Aorta (tissue), 5 donors: ENCODE results near the gene SCUBE3. TPM values are rescaled to one million over a fixed set of nuclear protein-coding genes. Genes with fewer than 3 reads are reported as not detected.

Experiments
- ATAC-seq: fragments of 200-7000 bp; cut with Tn5 transposase; one replicate; pipeline ENCODE4 v1.9.1; 2022; ENCODE audit warnings: moderate library complexity; ENCODE audit not compliant: low FRiP score
- DNase-seq, 2 donors: peaks; one replicate each; pipeline ENCODE4 v3.0.0-alpha.2; 2020
- H3K27ac ChIP-seq, 2 donors: one replicate each; pipeline ENCODE4 v1.5.1; 2013; ENCODE audit warnings: low read length in 2 of 2, mild to moderate bottlenecking in 2 of 2, moderate library complexity in 2 of 2, control low read depth in 1 of 2, inconsistent platforms in 1 of 2, low read depth in 1 of 2
- H3K27me3 ChIP-seq, 2 donors: one replicate each; pipeline ENCODE4 v1.6.1; 2013; ENCODE audit warnings: control low read depth in 1 of 2, low read length in 1 of 2, mild to moderate bottlenecking in 1 of 2, moderate library complexity in 1 of 2; ENCODE audit not compliant: insufficient read depth in 2 of 2, control insufficient read depth in 1 of 2
- H3K36me3 ChIP-seq, 2 donors: one replicate each; pipeline ENCODE4 v1.6.1; 2013; ENCODE audit warnings: control low read depth in 1 of 2, low read length in 1 of 2, mild to moderate bottlenecking in 1 of 2; ENCODE audit not compliant: insufficient read depth in 2 of 2, control insufficient read depth in 1 of 2
- H3K4me1 ChIP-seq, 2 donors: one replicate each; pipeline ENCODE4 v1.6.1; 2013; ENCODE audit warnings: low read length in 2 of 2, control low read depth in 1 of 2, mild to moderate bottlenecking in 1 of 2, moderate library complexity in 1 of 2; ENCODE audit not compliant: insufficient read depth in 2 of 2, control insufficient read depth in 1 of 2
- H3K4me3 ChIP-seq, 2 donors: one replicate each; pipeline ENCODE4 v1.5.1; 2013; ENCODE audit warnings: low read length in 2 of 2, control low read depth in 1 of 2, mild to moderate bottlenecking in 1 of 2
- H3K9me3 ChIP-seq: one replicate; pipeline ENCODE4 v1.6.1; 2013; ENCODE audit warnings: mild to moderate bottlenecking, low read length; ENCODE audit not compliant: control insufficient read depth
- WGBS, 2 donors: extraction: QIAGEN DNeasy Blood & Tissue Kit; methylation state at CpG; one replicate each; pipeline ENCODE4 v1.1.7; 2013; 5-methylcytosine and 5-hydroxymethylcytosine counted together
- intact Hi-C, 2 donors: fragments of 100-400 bp; cut with DNase I; formaldehyde crosslinking; loops; one replicate each; pipeline versions ENCODE4 v1.14.2 to v1.15.0; 2022
- long read RNA-seq, 2 donors: library from polyadenylated mRNA; unstranded; transcript quantifications; one replicate each; pipeline ENCODE4 v2.0.0, GENCODE V29; 2020 to 2021
- polyA plus RNA-seq, 2 donors: library from polyadenylated mRNA; stranded (reverse); fragments of 200-250 nt; gene quantifications; one replicate each; pipeline ENCODE4 v1.2.3, GENCODE V29; 2013
- total RNA-seq, 2 donors: library from RNA; stranded (reverse); fragmentation: NEBNext Ultra II Directional; extraction: Animal tissue kit (Norgen Biotek cat#: 25700); gene quantifications; one replicate each; pipeline ENCODE4 v1.2.1, GENCODE V29; 2021
- donor health status: healthy with polysubstance abuse.
- donor health status: Bipolar disorder and iron deficiency.
- donor health status: DM: no; HTN: no; CAD: no.
- donor health status: DM: no; HTN: no; CAD: no.
- donor health status: DM: yes; HTN: yes; CAD: no.

Gene SCUBE3
- total RNA-seq: 10 to 100 TPM; 57.6 to 63.6 TPM
- 10 to 100 TPM in 1 of 2 donors, 1 to 10 TPM in 1; 9.1 to 50.9 TPM for polyA plus RNA-seq
- long read RNA-seq, donor 1, partial matches to known transcripts: 18 of 57 reads
- long read RNA-seq, donor 1, other reads (novel, unspliced or antisense): 39 of 57 reads
- long read RNA-seq, donor 2, full-length matches to known transcripts: 3 of 52 reads
- long read RNA-seq, donor 2, partial matches to known transcripts: 17 of 52 reads
- long read RNA-seq, donor 2, other reads (novel, unspliced or antisense): 32 of 52 reads

DNA sequence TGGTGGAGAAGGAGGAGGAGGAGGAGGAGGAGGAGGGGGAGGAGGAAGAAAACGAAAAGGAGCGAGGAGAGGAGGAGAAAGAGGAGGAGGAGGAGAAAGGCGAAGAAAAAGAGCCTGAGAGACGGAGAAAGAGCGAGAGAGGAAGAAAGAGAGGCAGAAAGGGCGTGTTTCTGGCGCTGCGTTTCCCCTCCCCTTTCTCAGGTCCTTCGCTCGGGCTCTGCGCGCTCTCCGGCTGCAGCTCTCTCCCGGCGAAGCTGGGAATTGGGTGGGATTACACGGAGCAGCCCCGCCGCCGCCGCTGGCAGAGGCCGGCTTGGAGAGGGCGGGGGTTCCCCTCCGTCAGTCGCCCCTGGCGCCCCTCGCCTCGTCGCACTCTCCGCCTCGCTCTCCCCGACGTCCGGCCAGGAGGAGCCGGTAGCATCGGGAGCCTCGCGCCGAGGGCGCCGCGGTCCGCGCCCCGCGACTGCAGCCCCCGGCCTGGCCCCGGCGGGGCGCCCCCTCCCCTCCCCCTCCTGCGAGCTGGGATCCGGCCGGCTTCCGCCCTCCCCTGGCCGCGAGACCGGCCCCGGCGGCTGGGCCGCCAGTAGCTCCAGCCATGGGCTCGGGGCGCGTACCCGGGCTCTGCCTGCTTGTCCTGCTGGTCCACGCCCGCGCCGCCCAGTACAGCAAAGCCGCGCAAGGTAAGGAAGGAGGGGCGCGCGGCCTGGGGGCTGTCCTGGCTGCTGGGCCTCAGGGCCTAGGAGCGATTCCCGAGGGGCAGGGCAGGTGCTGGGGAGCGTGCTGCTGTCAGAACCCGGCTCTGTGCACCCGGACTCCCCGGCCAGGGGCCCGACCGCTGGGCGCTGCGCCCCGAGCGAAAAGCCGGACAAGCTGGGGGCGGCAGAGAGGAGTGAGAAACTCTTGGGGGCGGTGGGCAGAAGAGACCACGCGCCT lies at the start of gene SCUBE3:
Gene SCUBE3 (plus strand): TSS at position 133 of the 933 bp plus-strand sequence. CDS start 463 bp downstream, at position 596.
- ATAC-seq: peak; percentile 53
- 0 to 1% methylated on average over 60 to 89 of the region's 89 CpGs for WGBS, 2 donors
- intact Hi-C loops: no loop called here
- H3K27ac ChIP-seq: peak within 1 kb of the TSS; percentile 69 to 83
- no peaks in the 10 kb centered on the region for H3K9me3 ChIP-seq
- H3K4me3 ChIP-seq: peak within 1 kb of the TSS; percentile 90 to 96
- no peaks in the 10 kb centered on the region for H3K27me3 ChIP-seq
- H3K4me1 ChIP-seq: peaks cover 4 to 9% of the 10 kb centered on the region in 2 donors
- peak; percentile 59 to 84 for DNase-seq
- no peaks in the 10 kb centered on the region for H3K36me3 ChIP-seq

DNA sequence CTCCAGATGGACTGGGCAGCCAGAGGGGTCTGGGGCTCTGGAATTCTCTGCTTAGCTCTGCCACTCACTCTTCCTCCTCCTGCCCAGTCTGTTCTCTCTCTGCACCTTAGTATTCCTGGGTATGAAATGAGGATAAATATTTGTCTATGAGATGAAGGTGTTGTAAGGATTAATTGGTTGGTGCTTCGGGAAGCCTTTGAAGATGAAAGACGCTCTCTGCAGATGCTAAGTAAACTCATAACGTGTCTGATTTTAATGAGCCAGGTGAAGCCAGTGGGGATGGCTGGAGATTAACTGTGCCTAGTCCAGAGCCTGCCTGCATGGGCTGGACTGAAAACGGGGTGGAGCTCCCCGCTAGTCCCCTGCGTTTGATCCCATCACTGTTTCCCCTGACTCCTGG lies 49.5 kb upstream of the SCUBE3 start:
- no peak overlapping the region for H3K4me3 ChIP-seq
- WGBS, 2 donors: 86 to 91% methylated on average over 6 of the region's 6 CpGs
- ATAC-seq (no peak), DNase-seq (no peak)
- H3K36me3 ChIP-seq: no peaks in the 10 kb centered on the region
- peaks cover 0 to 3% of the 10 kb centered on the region in 2 donors for H3K4me1 ChIP-seq
- H3K27me3 ChIP-seq: no peaks in the 10 kb centered on the region
- H3K27ac ChIP-seq: no peak overlapping the region
- intact Hi-C loops: no loop called here
- H3K9me3 ChIP-seq: no peaks in the 10 kb centered on the region

DNA sequence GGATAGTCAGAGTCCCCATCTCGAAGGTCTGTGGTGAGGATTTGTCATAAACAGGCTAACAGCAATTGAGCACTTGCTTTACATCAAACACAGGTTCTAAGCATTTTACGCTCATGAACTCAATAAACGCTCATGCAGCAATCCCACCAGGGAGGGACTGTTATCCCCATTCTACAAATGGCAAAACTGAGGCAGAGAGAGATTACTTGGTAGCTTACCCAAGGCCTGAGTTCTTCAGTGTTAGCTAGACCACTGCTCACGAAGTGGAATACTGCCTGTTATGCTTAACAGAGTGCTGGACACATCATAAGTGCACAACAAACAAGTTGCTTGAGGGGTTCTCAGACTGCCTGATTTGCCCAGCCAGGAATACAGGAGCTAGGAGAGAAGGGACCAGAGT lies 48.9 kb upstream of the SCUBE3 start:
- Histone ChIP-seq H3K9me3 (no peaks in the 10 kb centered on the region), H3K27ac (no peak overlapping the region), H3K4me3 (no peak overlapping the region), H3K4me1 (peaks cover 0 to 3% of the 10 kb centered on the region in 2 donors), H3K36me3 (no peaks in the 10 kb centered on the region), H3K27me3 (no peaks in the 10 kb centered on the region)
- DNase-seq: no peak
- no peak for ATAC-seq
- WGBS, 2 donors: 96 to 99% methylated on average over 4 of the region's 4 CpGs
- intact Hi-C loops: no loop called here

DNA sequence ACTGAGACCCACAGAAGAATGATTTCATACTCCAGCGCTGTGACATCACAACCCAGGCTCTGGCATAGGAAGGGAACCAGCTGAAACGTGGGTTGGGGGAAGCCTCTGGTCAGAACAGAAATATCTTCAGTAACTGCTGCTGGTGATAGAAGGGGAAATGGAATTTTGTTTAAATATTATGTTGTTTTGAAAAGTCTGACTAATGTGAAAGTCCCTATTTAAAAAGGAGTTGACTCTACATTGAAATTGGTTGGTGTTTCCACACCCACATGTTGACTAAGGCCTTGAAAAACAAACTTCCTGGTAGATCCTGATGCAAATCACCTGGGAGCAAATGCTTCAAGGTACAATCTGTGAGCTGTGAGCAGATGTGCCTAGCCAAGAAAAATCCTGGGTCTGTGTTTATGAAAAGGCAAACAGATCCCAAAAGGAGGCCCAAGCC lies 48.1 kb upstream of the SCUBE3 start:
- WGBS, 2 donors: 50% methylated on average over 2 of the region's 2 CpGs
- DNase-seq (no peak), ATAC-seq (no peak)
- Histone ChIP-seq H3K27ac (peak overlapping the region; percentile 2 to 33), H3K4me3 (no peak overlapping the region), H3K36me3 (no peaks in the 10 kb centered on the region), H3K9me3 (no peaks in the 10 kb centered on the region), H3K27me3 (no peaks in the 10 kb centered on the region), H3K4me1 (peaks cover 0 to 3% of the 10 kb centered on the region in 2 donors)
- intact Hi-C loops: no loop called here

DNA sequence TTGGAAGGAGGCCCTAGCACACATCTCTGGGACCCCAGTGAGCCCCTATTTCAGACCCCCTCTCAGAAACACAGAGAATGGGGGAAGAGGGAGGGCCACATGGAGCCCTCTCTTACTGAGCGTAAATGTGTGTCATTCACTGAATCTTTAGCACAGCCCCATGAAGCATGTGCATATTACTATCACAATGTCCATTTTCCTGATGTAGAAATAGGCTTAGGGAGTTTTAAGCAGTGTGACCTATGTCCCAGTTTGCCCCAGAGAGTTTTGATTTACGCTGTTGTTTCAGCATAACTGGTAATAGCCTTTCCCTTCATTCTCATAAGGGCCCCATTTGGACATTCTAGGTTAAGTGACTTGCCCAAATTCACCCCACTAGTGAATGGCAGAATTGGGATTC lies 47.6 kb upstream of the SCUBE3 start:
- no peak for ATAC-seq
- Histone ChIP-seq H3K4me3 (no peak overlapping the region), H3K9me3 (no peaks in the 10 kb centered on the region), H3K27me3 (no peaks in the 10 kb centered on the region), H3K36me3 (no peaks in the 10 kb centered on the region), H3K27ac (peak overlapping the region in 1 of 2 donors; percentile 33), H3K4me1 (peaks cover 0 to 3% of the 10 kb centered on the region in 2 donors)
- intact Hi-C loops: no loop called here
- no peak for DNase-seq
- 82 to 87% methylated on average over 2 of the region's 2 CpGs for WGBS, 2 donors

DNA sequence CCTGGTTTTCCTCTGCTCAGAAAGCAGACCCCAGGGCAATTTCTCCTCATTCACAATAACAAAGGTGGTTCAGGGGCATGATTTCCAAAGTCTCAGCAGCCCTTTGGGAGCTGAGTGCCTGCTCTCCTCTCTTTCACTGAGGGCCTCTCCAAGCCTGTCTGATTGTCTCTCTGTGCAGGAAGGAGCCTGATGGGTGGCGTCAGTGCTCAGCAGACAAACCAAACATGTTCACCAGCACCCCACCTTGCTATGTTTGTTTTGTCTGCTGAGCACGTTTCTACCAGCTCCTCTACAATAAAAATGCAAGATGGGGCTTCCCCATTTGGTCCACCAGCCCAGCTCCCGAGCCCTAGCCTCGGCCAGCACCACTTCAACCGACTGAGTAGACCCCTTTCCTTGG lies 47.2 kb upstream of the SCUBE3 start:
- WGBS, 2 donors: 78 to 79% methylated on average over 5 of the region's 5 CpGs
- no peaks in the 10 kb centered on the region for H3K36me3 ChIP-seq
- H3K9me3 ChIP-seq: no peaks in the 10 kb centered on the region
- no peaks in the 10 kb centered on the region for H3K27me3 ChIP-seq
- H3K4me1 ChIP-seq: peaks cover 0 to 3% of the 10 kb centered on the region in 2 donors
- DNase-seq (no peak), ATAC-seq (no peak)
- H3K27ac ChIP-seq: no peak overlapping the region
- H3K4me3 ChIP-seq: no peak overlapping the region
- intact Hi-C loops: no loop called here

DNA sequence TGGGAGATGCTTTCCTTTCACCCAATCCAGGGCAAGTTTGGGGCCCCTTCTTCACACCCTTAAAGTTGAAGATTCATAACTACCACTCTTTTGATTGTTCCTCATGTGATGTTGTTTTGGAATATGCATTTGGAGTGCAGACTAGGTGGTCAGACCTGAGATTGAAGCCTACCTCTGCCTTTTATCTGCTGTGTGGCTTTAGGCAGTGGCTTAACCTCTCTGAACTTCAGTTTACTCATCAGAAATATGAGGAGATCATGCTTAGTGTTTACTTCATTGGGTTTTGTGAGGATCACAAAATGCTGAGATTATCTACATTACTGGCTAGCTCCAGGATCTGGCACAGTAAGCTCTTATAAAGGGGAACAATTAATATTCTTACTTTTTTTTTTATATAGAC lies 46.3 kb upstream of the SCUBE3 start:
- no peak overlapping the region for H3K4me3 ChIP-seq
- H3K9me3 ChIP-seq: no peaks in the 10 kb centered on the region
- no peak overlapping the region for H3K27ac ChIP-seq
- intact Hi-C loops: no loop called here
- no peak for DNase-seq
- H3K36me3 ChIP-seq: no peaks in the 10 kb centered on the region
- H3K4me1 ChIP-seq: peaks cover 0 to 3% of the 10 kb centered on the region in 2 donors
- no peak for ATAC-seq
- H3K27me3 ChIP-seq: no peaks in the 10 kb centered on the region

DNA sequence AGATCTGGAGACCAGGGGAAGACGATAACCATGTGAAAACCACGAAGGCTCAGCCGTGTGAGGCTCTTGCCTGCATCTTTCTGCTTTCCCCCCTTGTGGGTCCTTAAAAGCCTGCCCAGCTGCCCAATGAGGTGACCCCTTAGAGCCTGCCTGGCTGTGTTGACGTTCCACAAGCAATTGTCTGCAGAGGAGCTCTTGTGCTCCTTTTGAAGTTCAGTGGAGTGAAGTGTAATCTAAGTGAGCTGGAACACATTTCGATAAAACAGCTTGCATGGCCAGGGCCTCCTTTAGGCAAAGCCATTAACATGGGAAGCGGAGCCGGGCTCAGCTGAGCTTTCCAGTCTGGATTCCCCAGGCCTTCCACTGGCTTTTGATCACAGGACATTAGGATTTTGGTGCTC lies 45.3 kb upstream of the SCUBE3 start:
- DNase-seq (no peak), ATAC-seq (no peak)
- H3K27ac ChIP-seq: no peak overlapping the region

More for the DNA sequence above, 45.3 kb upstream of the SCUBE3 start:
- Histone ChIP-seq H3K4me3 (no peak overlapping the region), H3K27me3 (no peaks in the 10 kb centered on the region), H3K4me1 (peaks cover 0 to 3% of the 10 kb centered on the region in 2 donors), H3K9me3 (no peaks in the 10 kb centered on the region), H3K36me3 (no peaks in the 10 kb centered on the region)
- 77 to 84% methylated on average over 7 of the region's 7 CpGs for WGBS, 2 donors
- intact Hi-C loops: no loop called here
